Activated T-cell treated with anti-CD3 and anti-CD28 coated beads, Interleukin-2, amount 50 U/mL, for 72 hours (primary cell): ENCODE data around the gene DNM1. TPM values are rescaled to one million over a fixed set of nuclear protein-coding genes. Genes with fewer than 3 reads are reported as not detected.
"Not testable (repeated sequence)": the region's sequence is repeated elsewhere in the genome, so short reads cannot be mapped to it uniquely, and the experiment has no call there.

Experiments
- ATAC-seq, 2 donors: fragments of 150-1000 bp; cut with Tn5 transposase; replicated peaks in 1 of 2; 2 replicates each; pipeline ENCODE4 v1.10.0; 2021; ENCODE audit warnings: moderate library complexity in 2 of 2, mild to moderate bottlenecking in 1 of 2
- DNase-seq, 2 donors: peaks; one replicate each; pipeline ENCODE4 v3.0.0; 2021 to 2022; ENCODE audit warnings: mixed read lengths in 1 of 2
- H3K27ac Mint-ChIP-seq: one replicate; pipeline ENCODE4 v1.8.0; 2022; ENCODE audit warnings: mild to moderate bottlenecking, moderate library complexity, mixed read lengths
- H3K27me3 Mint-ChIP-seq: one replicate; pipeline ENCODE4 v1.8.0; 2022; ENCODE audit warnings: low read depth, mixed read lengths
- H3K36me3 Mint-ChIP-seq, 2 donors: one replicate each; pipeline ENCODE4 v1.8.0; 2022; ENCODE audit warnings: mixed read lengths in 2 of 2, mild to moderate bottlenecking in 1 of 2; ENCODE audit not compliant: insufficient read depth in 2 of 2
- H3K4me1 Mint-ChIP-seq: one replicate; pipeline ENCODE4 v1.8.0; 2022; ENCODE audit warnings: low read depth, mixed read lengths
- H3K4me3 Mint-ChIP-seq, 2 donors: one replicate each; pipeline ENCODE4 v1.8.0; 2022; ENCODE audit warnings: mild to moderate bottlenecking in 2 of 2, mixed read lengths in 2 of 2, moderate library complexity in 2 of 2
- H3K9me3 Mint-ChIP-seq, 2 donors: one replicate each; pipeline ENCODE4 v1.8.0; 2022; ENCODE audit warnings: mixed read lengths in 2 of 2
- total RNA-seq, 2 donors: library from RNA; stranded (reverse); gene quantifications; one replicate each; pipeline ENCODE4 v1.2.3, GENCODE V29; 2022

DNM1 gene
- total RNA-seq, 2 donors from 2014 or later = 0.86 to 2.4 TPM

GRCh38 chr9:128215491-128216409 lies 12.6 kb downstream of the DNM1 start:
- Mint-ChIP-seq H3K4me3 (no peak overlapping the region), H3K27me3 (no peaks in the 10 kb centered on the region), H3K36me3 (no peaks in the 10 kb centered on the region), H3K27ac (no peak overlapping the region), H3K4me1 (peaks cover 16% of the 10 kb centered on the region), H3K9me3 (no peaks in the 10 kb centered on the region)
- DNase-seq (no peak), ATAC-seq (no peak)

- H3K4me3 Mint-ChIP-seq = no peak overlapping the region
- H3K36me3 Mint-ChIP-seq = no peaks in the 10 kb centered on the region
- H3K9me3 Mint-ChIP-seq = no peaks in the 10 kb centered on the region
- DNase-seq (no peak), ATAC-seq (no peak)
- H3K4me1 Mint-ChIP-seq = peaks cover 16% of the 10 kb centered on the region
- no peak overlapping the region for H3K27ac Mint-ChIP-seq
- no peaks in the 10 kb centered on the region for H3K27me3 Mint-ChIP-seq
Observed at GRCh38 chr9:128216781-128217553, 13.8 kb downstream of the DNM1 start.

GRCh38 chr9:128218172-128218517 lies 15.0 kb downstream of the DNM1 start:
- Mint-ChIP-seq H3K27ac (no peak overlapping the region), H3K4me1 (peaks cover 16% of the 10 kb centered on the region), H3K27me3 (no peaks in the 10 kb centered on the region), H3K4me3 (peak overlapping the region; percentile 68 to 87), H3K36me3 (no peaks in the 10 kb centered on the region), H3K9me3 (no peaks in the 10 kb centered on the region)
- ATAC-seq = no peak
- no peak for DNase-seq

- peak; percentile 90 to 97 for DNase-seq
- H3K9me3 Mint-ChIP-seq = no peaks in the 10 kb centered on the region
- no peaks in the 10 kb centered on the region for H3K27me3 Mint-ChIP-seq
- no peaks in the 10 kb centered on the region for H3K36me3 Mint-ChIP-seq
- no peak overlapping the region for H3K27ac Mint-ChIP-seq
- peak; percentile 97 to 98 for ATAC-seq
- peak overlapping the region; percentile 68 to 87 for H3K4me3 Mint-ChIP-seq
- H3K4me1 Mint-ChIP-seq = peaks cover 16% of the 10 kb centered on the region
Observed at GRCh38 chr9:128218518-128219389, 15.6 kb downstream of the DNM1 start.

GRCh38 chr9:128219831-128220230 lies 16.7 kb downstream of the DNM1 start:
- Mint-ChIP-seq H3K4me1 (peaks cover 16% of the 10 kb centered on the region), H3K27ac (no peak overlapping the region), H3K36me3 (no peaks in the 10 kb centered on the region), H3K27me3 (no peaks in the 10 kb centered on the region), H3K4me3 (no peak overlapping the region), H3K9me3 (no peaks in the 10 kb centered on the region)
- DNase-seq = no peak
- ATAC-seq = no peak

- no peaks in the 10 kb centered on the region for H3K9me3 Mint-ChIP-seq
Observed at GRCh38 chr9:128222026-128222425, 18.8 kb downstream of the DNM1 start.

GRCh38 chr9:128222880-128223670 lies 19.9 kb downstream of the DNM1 start:
- Mint-ChIP-seq H3K27me3 (no peaks in the 10 kb centered on the region), H3K27ac (no peak overlapping the region), H3K36me3 (no peaks in the 10 kb centered on the region), H3K4me3 (no peak overlapping the region), H3K4me1 (peaks cover 10% of the 10 kb centered on the region), H3K9me3 (no peaks in the 10 kb centered on the region)
- DNase-seq = no peak
- no peak for ATAC-seq

More at GRCh38 chr9:128222026-128222425, 18.8 kb downstream of the DNM1 start:
- H3K36me3 Mint-ChIP-seq = no peaks in the 10 kb centered on the region
- peaks cover 12% of the 10 kb centered on the region for H3K4me1 Mint-ChIP-seq
- no peak overlapping the region for H3K4me3 Mint-ChIP-seq
- no peaks in the 10 kb centered on the region for H3K27me3 Mint-ChIP-seq
- DNase-seq = no peak
- H3K27ac Mint-ChIP-seq = no peak overlapping the region
- ATAC-seq = no peak

- H3K36me3 Mint-ChIP-seq = no peaks in the 10 kb centered on the region
- ATAC-seq (no peak), DNase-seq (no peak)
- H3K9me3 Mint-ChIP-seq = no peaks in the 10 kb centered on the region
- no peaks in the 10 kb centered on the region for H3K27me3 Mint-ChIP-seq
- no peaks in the 10 kb centered on the region for H3K4me1 Mint-ChIP-seq
- H3K27ac Mint-ChIP-seq = no peak overlapping the region
- H3K4me3 Mint-ChIP-seq = no peak overlapping the region
Observed at GRCh38 chr9:128224877-128225276, 21.7 kb downstream of the DNM1 start.

- H3K4me3 Mint-ChIP-seq = no peak overlapping the region
- DNase-seq (no peak), ATAC-seq (no peak)
- H3K36me3 Mint-ChIP-seq = no peaks in the 10 kb centered on the region
- no peaks in the 10 kb centered on the region for H3K27me3 Mint-ChIP-seq
- no peaks in the 10 kb centered on the region for H3K4me1 Mint-ChIP-seq
- no peak overlapping the region for H3K27ac Mint-ChIP-seq
- no peaks in the 10 kb centered on the region for H3K9me3 Mint-ChIP-seq
Observed at GRCh38 chr9:128225770-128226411, 22.7 kb downstream of the DNM1 start.

GRCh38 chr9:128226412-128226801 lies 23.2 kb downstream of the DNM1 start:
- Mint-ChIP-seq H3K27me3 (no peaks in the 10 kb centered on the region), H3K4me1 (no peaks in the 10 kb centered on the region), H3K4me3 (no peak overlapping the region), H3K36me3 (no peaks in the 10 kb centered on the region), H3K9me3 (no peaks in the 10 kb centered on the region), H3K27ac (no peak overlapping the region)
- ATAC-seq (no peak), DNase-seq (no peak)

GRCh38 chr9:128230897-128231296 lies 27.7 kb downstream of the DNM1 start:
- H3K27ac Mint-ChIP-seq, H3K36me3 Mint-ChIP-seq, DNase-seq, H3K9me3 Mint-ChIP-seq, H3K4me1 Mint-ChIP-seq, H3K27me3 Mint-ChIP-seq, H3K4me3 Mint-ChIP-seq, ATAC-seq: not testable (repeated sequence)
